HepG2 (cell line): ENCODE results near the gene PGC. TPM values are rescaled to one million over a fixed set of nuclear protein-coding genes. Genes with fewer than 3 reads are reported as not detected.
A peak's percentile ranks its signal among the peaks of the same experiment; 100 is the strongest.

Experiments
- DMAP1 ChIP-seq: IDR thresholded peaks from 2 replicates; pipeline ENCODE4 v1.6.1; 2016
- ETV6 ChIP-seq: sonication (generic); formaldehyde crosslinking; conservative IDR thresholded peaks from 2 replicates; pipeline ENCODE4 v1.4.0; 2020; ENCODE audit warnings: missing genetic modification reagents
- FOXK1 ChIP-seq: sonication (generic); formaldehyde crosslinking; IDR thresholded peaks from 2 replicates; pipeline ENCODE4 v1.4.0; 2020; ENCODE audit warnings: low read depth, missing genetic modification reagents, borderline replicate concordance
- HNRNPLL ChIP-seq: fragments of 200-400 bp; formaldehyde crosslinking; IDR thresholded peaks from 2 replicates; pipeline ENCODE4 v1.6.1; 2017; ENCODE audit warnings: mild to moderate bottlenecking, low read depth, low read length; ENCODE audit not compliant: poor library complexity, severe bottlenecking
- IKZF5 ChIP-seq: IDR thresholded peaks from 2 replicates; pipeline ENCODE4 v1.6.1; 2018; ENCODE audit warnings: missing genetic modification reagents, mild to moderate bottlenecking, missing compliant biosample characterization
- LCORL ChIP-seq, 2 experiments: fragments of 450-650 bp in 1 of 2; sonication (generic) in 1 of 2; formaldehyde crosslinking in 1 of 2; IDR thresholded peaks; 2 replicates each; pipeline versions ENCODE4 v1.5.0 to v1.6.1; 2017 to 2020; ENCODE audit warnings: antibody characterized with exemption in 1 of 2, missing genetic modification reagents in 1 of 2
- MAFG ChIP-seq: sonication (generic); formaldehyde crosslinking; IDR thresholded peaks from 2 replicates; pipeline ENCODE4 v1.5.1; 2020; ENCODE audit warnings: mild to moderate bottlenecking, missing genetic modification reagents
- MYPOP ChIP-seq: sonication (generic); formaldehyde crosslinking; IDR thresholded peaks from 2 replicates; pipeline ENCODE4 v1.8.1; 2023; ENCODE audit warnings: mild to moderate bottlenecking, moderate library complexity, missing genetic modification reagents
- NAIF1 ChIP-seq: sonication (generic); formaldehyde crosslinking; IDR thresholded peaks from 2 replicates; pipeline ENCODE4 v1.5.0; 2020; ENCODE audit warnings: mild to moderate bottlenecking, missing genetic modification reagents, borderline replicate concordance
- NR2F6 ChIP-seq, 2 experiments: IDR thresholded peaks; 2 replicates each; pipeline ENCODE4 v1.6.1; 2016; ENCODE audit warnings: antibody characterized with exemption in 1 of 2, mild to moderate bottlenecking in 1 of 2
- SALL1 ChIP-seq: sonication (generic); formaldehyde crosslinking; IDR thresholded peaks from 2 replicates; pipeline ENCODE4 v1.8.0; 2022; ENCODE audit warnings: mild to moderate bottlenecking, missing genetic modification reagents
- SKI ChIP-seq: fragments of 450-650 bp; IDR thresholded peaks from one replicate; pipeline ENCODE4 v1.6.1; 2018; ENCODE audit warnings: mild to moderate bottlenecking; ENCODE audit not compliant: partially characterized antibody
- ZFP36L1 ChIP-seq: sonication (generic); formaldehyde crosslinking; IDR thresholded peaks from 2 replicates; pipeline ENCODE4 v1.8.0; 2022; ENCODE audit warnings: mild to moderate bottlenecking, missing genetic modification reagents, moderate library complexity
- ZNF20 ChIP-seq: sonication (generic); formaldehyde crosslinking; IDR thresholded peaks from 2 replicates; pipeline ENCODE4 v1.4.0; 2020; ENCODE audit warnings: mild to moderate bottlenecking, moderate library complexity, missing genetic modification reagents
- ZNF275 ChIP-seq: sonication (generic); formaldehyde crosslinking; IDR thresholded peaks from 2 replicates; pipeline ENCODE4 v1.8.0; 2022; ENCODE audit warnings: missing genetic modification reagents, mild to moderate bottlenecking, inconsistent platforms, borderline replicate concordance
- ZNF276 ChIP-seq: sonication (generic); formaldehyde crosslinking; IDR thresholded peaks from 2 replicates; pipeline ENCODE4 v1.4.0; 2020; ENCODE audit warnings: mild to moderate bottlenecking, low read depth, missing genetic modification reagents
- ZNF362 ChIP-seq: sonication (generic); formaldehyde crosslinking; IDR thresholded peaks from 2 replicates; pipeline ENCODE4 v1.4.0; 2020; ENCODE audit warnings: missing genetic modification reagents, mild to moderate bottlenecking, borderline replicate concordance
- ZNF431 ChIP-seq: sonication (generic); formaldehyde crosslinking; IDR thresholded peaks from 2 replicates; pipeline ENCODE4 v1.9.0; 2022; ENCODE audit warnings: missing genetic modification reagents, low read depth, mild to moderate bottlenecking, borderline replicate concordance
- ZNF468 ChIP-seq: sonication (generic); formaldehyde crosslinking; IDR thresholded peaks from 2 replicates; pipeline ENCODE4 v1.8.0; 2022; ENCODE audit warnings: mild to moderate bottlenecking, moderate library complexity, missing genetic modification reagents
- ZNF501 ChIP-seq: sonication (generic); formaldehyde crosslinking; IDR thresholded peaks from 2 replicates; pipeline ENCODE4 v1.5.1; 2020; ENCODE audit warnings: mild to moderate bottlenecking, moderate library complexity, missing genetic modification reagents
- ZNF775 ChIP-seq: sonication (generic); formaldehyde crosslinking; IDR thresholded peaks from 2 replicates; pipeline ENCODE4 v1.4.0; 2020; ENCODE audit warnings: missing genetic modification reagents, mild to moderate bottlenecking, moderate library complexity, borderline replicate concordance
- ZNF777 ChIP-seq: sonication (generic); formaldehyde crosslinking; IDR thresholded peaks from 2 replicates; pipeline ENCODE4 v1.4.0; 2020; ENCODE audit warnings: missing genetic modification reagents
- polyA plus RNA-seq, 8 experiments: library from polyadenylated mRNA; depleted of rRNA in 3 of 8; stranded (reverse) in 7 of 8; unstranded in 1 of 8; fragments of >200 nt; fragmentation: Illumina TruSeq in 4 of 8; extraction: Trizol in 4 of 8; gene quantifications; 2 replicates each; pipeline versions ENCODE4 v1.2.1 to v1.2.3, GENCODE V29; 2011 to 2016; ENCODE audit warnings: low read depth in 4 of 8, missing spikeins in 1 of 8, mixed read lengths in 1 of 8; ENCODE audit not compliant: insufficient read depth in 1 of 8
- total RNA-seq, 5 experiments: library from RNA; depleted of rRNA; stranded (reverse); fragments of >200 nt; fragmentation: Illumina TruSeq; extraction: Trizol; gene quantifications; 2 replicates each; pipeline ENCODE4 v1.2.3, GENCODE V29; 2016; ENCODE audit warnings: low read depth in 1 of 5

Gene PGC
- total and polyA plus RNA-seq, 2 of the 13 experiments (the other 11 are each of a cell fraction or from before 2014, with no cell fraction given) = 426 to 502 TPM

GRCh38 chr6:41779788-41780550, 32.8 kb upstream of the PGC start, which contains the start of gene FRS3 (continued):
- peak; percentile 74; the same call in 1 of the 2 replicates for TF ChIP-seq FOXK1 (CRISPR knock-in tag)
- TF ChIP-seq ZNF276 (CRISPR knock-in tag) = peak; percentile 28; the same call in 1 of the 2 replicates
- TF ChIP-seq NAIF1 (CRISPR knock-in tag) = no peak
- TF ChIP-seq MYPOP (CRISPR knock-in tag) = peak; percentile 72
- no peak for TF ChIP-seq ZNF275 (CRISPR knock-in tag)
- no peak; the same call in 1 of the 2 replicates for TF ChIP-seq ZNF362 (CRISPR knock-in tag)
- TF ChIP-seq DMAP1 (CRISPR knock-in tag) = 0 out of 2 replicates have a peak, but pooled peaks have one; percentile 49
- peak; percentile 91 for TF ChIP-seq ZNF501 (CRISPR knock-in tag)
- TF ChIP-seq NR2F6 (IDR thresholded peaks at IDR 0.05) = peak; percentile 71
- TF ChIP-seq NR2F6 (CRISPR knock-in tag; IDR thresholded peaks at IDR 0.05) = peak; percentile 97
- peak; percentile 90 for TF ChIP-seq ETV6 (CRISPR knock-in tag)
- no peak for TF ChIP-seq ZNF468 (CRISPR knock-in tag)
- TF ChIP-seq ZFP36L1 (CRISPR knock-in tag) = 0 out of 2 replicates have a peak, but pooled peaks have one; percentile 62
- TF ChIP-seq ZNF777 (CRISPR knock-in tag) = no peak
- no peak for TF ChIP-seq LCORL (IDR thresholded peaks at IDR 0.05)
- TF ChIP-seq LCORL (CRISPR knock-in tag; IDR thresholded peaks at IDR 0.05) = peak; percentile 92
- peak; percentile 83 for TF ChIP-seq HNRNPLL
- peak; percentile 89 for TF ChIP-seq SALL1 (CRISPR knock-in tag)
- TF ChIP-seq ZNF775 (CRISPR knock-in tag) = 0 out of 2 replicates have a peak, but pooled peaks have one; percentile 32
- peak; percentile 94 for TF ChIP-seq IKZF5 (CRISPR knock-in tag)
- TF ChIP-seq ZNF431 (CRISPR knock-in tag) = peak; percentile 67; the same call in 1 of the 2 replicates
- TF ChIP-seq SKI = peak; percentile 81
- TF ChIP-seq MAFG = no peak
- no peak for TF ChIP-seq ZNF20 (CRISPR knock-in tag)
